Fibroblast of the aortic adventitia (primary cell): Measurements from ENCODE around the gene C19orf25. TPM values are rescaled to one million over a fixed set of nuclear protein-coding genes. Genes with fewer than 3 reads are reported as not detected.
A peak's percentile ranks its signal among the peaks of the same experiment; 100 is the strongest.

Source experiments
- DNase-seq: peaks from one replicate; pipeline ENCODE4 v3.0.0-alpha.2; 2010; ENCODE audit warnings: low read depth
- H3K4me3 ChIP-seq: 2 replicates; pipeline ENCODE4 v1.5.1; 2011; ENCODE audit warnings: low read depth, mild to moderate bottlenecking, control low read depth, low read length, moderate library complexity
- CTCF ChIP-seq: IDR thresholded peaks from 2 replicates; pipeline ENCODE4 v1.5.1; 2011; ENCODE audit warnings: mild to moderate bottlenecking, low read length, control low read depth, inconsistent platforms; ENCODE audit not compliant: insufficient read depth
- total RNA-seq: library from RNA; depleted of rRNA; stranded (reverse); fragments of >200 nt; gene quantifications from 2 replicates; pipeline ENCODE4 v1.2.3, GENCODE V29; 2012; ENCODE audit warnings: low replicate concordance

Gene C19orf25
- total RNA-seq, 1 donor: 26.8 TPM

GRCh38 chr19:1518471-1518870 is 39.5 kb upstream of the C19orf25 start:
- no peak for DNase-seq

GRCh38 chr19:1516395-1516753 is 37.4 kb upstream of the C19orf25 start:
- no peak for DNase-seq

More at GRCh38 chr19:1518471-1518870, 39.5 kb upstream of the C19orf25 start:
- H3K4me3 ChIP-seq: no peak overlapping the region
- TF ChIP-seq CTCF: no peak

GRCh38 chr19:1514986-1515721 is 36.1 kb upstream of the C19orf25 start:
- no peak for DNase-seq
- TF ChIP-seq CTCF: no peak
- H3K4me3 ChIP-seq: no peak overlapping the region

More at GRCh38 chr19:1516395-1516753, 37.4 kb upstream of the C19orf25 start:
- no peak for TF ChIP-seq CTCF
- no peak overlapping the region for H3K4me3 ChIP-seq

GRCh38 chr19:1514295-1514661 is 35.3 kb upstream of the C19orf25 start:
- DNase-seq: no peak
- no peak overlapping the region for H3K4me3 ChIP-seq
- TF ChIP-seq CTCF: no peak

GRCh38 chr19:1513499-1514294 is 34.7 kb upstream of the C19orf25 start:
- H3K4me3 ChIP-seq: peak overlapping the region; percentile 76
- peak; percentile 69 for TF ChIP-seq CTCF
- DNase-seq: peak; percentile 52

- DNase-seq: peak; percentile 42
- peak; percentile 1 for TF ChIP-seq CTCF
- peak within 1 kb of the TSS; percentile 76 for H3K4me3 ChIP-seq
These were observed 33.9 kb upstream of the C19orf25 start, which contains the start of gene ADAMTSL5 for GRCh38 chr19:1512671-1513498. TSS of gene ADAMTSL5 (minus strand) at chr19:1513019. CDS start at chr19:1510943, 2,076 bp downstream.
